NCI-H345 (cell line): ENCODE results near the gene CMSS1.

Experiments
- DNase-seq: peaks from one replicate; lab custom pipeline; 2025; lab: John Stamatoyannopoulos, UW

Gene CMSS1

GRCh38 chr3:99999536-99999935, 181.9 kb downstream of the CMSS1 start:
- DNase-seq, result no peak

GRCh38 chr3:100001083-100001482, 183.4 kb downstream of the CMSS1 start:
- DNase-seq, result no peak

DNA sequence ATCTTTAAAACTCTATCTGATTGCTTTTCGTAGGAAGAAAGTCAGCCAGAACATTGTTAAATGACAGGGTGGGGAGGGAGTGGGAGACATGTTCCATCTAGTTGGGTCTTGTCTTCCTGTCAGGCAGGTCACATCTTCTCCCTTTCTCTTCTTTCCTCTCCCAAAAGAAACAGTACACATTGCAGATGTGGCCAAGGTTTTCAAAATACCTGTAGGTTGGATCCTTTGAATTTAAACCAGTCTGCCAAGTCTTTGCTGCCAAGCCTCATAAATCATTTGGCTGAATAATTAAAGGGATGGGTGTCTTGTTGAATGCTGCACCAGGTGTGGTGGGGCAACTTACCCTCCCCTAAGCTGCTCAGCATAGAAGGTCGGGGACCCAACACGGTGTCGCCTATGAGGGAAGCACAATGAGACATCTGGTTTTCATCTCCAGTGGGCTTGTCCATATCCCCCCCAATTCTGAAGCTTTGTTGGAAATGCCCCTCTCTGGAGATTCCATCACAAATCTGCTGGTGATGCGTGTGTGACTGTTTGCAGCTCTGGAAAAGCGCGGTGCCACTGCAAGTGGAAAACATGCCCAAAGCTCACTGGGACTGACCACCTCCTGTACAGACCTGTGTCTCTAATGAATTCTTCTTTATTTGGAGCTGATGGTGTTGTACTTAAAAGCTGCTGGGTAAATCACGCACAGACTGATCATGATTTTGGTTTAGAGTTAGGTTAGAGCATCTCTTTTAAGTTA, 184.0 kb downstream of the CMSS1 start:
- DNase-seq, result peak; percentile 10

DNA sequence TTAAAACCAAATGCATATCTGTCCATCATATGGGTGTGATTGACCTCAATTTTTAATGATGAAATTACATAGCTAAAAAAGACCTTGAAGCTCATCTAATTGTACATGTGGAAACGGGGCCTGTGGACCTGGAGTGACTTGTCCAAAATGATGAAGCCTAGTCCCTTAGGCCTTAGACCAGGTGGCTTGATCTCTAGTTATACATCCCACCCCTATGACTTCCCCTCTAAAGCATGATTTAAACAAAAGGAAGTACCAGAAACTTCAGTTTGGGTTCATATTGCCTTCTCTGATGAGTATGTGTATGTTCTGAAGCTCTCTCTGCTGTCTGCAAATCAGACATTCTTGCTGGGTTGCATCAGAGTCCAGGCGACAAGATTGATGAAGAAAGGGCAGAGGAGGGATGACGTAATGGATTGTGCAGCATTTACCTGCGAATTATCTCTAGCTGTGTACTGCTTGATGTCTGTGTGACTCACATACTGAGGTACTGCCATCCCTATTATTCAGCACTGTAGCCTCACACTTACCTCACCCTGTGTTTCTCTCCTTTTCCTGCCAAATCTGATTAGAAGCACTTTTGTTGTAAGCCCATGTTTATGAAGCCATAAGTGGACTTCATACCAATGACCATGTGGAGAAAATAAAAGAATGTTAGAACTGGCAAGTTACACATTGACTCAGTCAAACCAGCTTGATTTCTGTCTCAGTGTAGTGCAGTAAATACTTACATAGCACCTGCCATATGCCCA, 185.1 kb downstream of the CMSS1 start:
- DNase-seq, result no peak

- no peak for DNase-seq
Observed at GRCh38 chr3:100003609-100004503, 186.2 kb downstream of the CMSS1 start.

- DNase-seq, result no peak
Observed at GRCh38 chr3:100004931-100005330, 187.3 kb downstream of the CMSS1 start.

DNA sequence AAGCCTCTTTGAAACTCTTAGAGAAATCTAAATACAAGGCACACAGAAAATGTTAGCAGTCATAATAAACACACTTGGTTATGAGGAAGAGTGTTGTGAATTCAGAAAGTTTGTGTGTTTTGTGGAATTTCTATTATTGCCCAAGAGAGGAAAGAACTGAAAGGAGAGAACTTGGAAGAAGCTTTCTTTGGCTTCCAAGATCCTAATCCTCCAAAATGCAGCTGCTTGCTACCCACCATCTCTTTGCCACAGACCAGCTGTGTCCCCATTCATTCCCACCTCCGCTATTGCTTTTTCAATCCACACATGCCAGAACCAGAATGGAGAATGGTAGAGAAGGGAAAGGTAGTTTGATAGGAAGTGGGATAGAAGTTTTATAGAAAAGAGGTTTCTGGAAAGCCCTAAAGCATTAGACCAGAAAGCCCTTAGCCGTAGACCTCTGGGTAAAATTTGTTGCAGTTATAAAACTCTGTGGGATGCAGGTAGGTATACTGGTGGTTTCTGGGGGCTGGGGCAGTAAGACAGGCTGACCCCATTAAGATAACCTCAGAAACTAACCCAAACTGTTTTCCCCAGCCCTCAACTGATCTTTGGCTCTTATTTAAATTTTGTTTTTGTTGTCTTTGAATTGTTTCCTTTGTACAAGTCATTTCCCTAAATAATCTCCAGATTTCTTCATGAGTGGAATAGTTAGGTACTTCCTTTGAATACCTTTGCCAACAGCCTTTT, 188.2 kb downstream of the CMSS1 start:
- no peak for DNase-seq

- DNase-seq, result no peak
Observed at GRCh38 chr3:100006570-100007271, 189.1 kb downstream of the CMSS1 start.

DNA sequence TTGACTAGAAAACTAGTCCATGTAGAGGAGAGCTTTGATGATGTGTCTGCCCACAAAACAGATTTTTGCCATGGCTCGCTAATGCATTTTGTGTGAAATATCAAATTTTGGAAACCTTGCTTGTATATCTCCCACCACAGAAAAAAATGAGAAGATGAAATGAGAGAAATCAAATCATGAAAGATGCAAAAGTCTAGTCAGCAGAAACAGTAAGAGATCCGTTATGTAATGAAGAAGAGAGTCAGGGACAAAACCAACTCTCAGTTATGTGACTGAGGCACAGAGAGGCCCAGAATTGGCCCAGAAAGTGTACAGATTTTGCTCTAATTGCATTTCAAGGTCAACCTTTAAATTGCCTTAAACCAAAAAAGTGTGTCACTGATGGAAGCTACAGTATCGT, 189.7 kb downstream of the CMSS1 start:
- DNase-seq, result no peak

GRCh38 chr3:100008081-100008698, 190.5 kb downstream of the CMSS1 start:
- DNase-seq, result no peak

DNA sequence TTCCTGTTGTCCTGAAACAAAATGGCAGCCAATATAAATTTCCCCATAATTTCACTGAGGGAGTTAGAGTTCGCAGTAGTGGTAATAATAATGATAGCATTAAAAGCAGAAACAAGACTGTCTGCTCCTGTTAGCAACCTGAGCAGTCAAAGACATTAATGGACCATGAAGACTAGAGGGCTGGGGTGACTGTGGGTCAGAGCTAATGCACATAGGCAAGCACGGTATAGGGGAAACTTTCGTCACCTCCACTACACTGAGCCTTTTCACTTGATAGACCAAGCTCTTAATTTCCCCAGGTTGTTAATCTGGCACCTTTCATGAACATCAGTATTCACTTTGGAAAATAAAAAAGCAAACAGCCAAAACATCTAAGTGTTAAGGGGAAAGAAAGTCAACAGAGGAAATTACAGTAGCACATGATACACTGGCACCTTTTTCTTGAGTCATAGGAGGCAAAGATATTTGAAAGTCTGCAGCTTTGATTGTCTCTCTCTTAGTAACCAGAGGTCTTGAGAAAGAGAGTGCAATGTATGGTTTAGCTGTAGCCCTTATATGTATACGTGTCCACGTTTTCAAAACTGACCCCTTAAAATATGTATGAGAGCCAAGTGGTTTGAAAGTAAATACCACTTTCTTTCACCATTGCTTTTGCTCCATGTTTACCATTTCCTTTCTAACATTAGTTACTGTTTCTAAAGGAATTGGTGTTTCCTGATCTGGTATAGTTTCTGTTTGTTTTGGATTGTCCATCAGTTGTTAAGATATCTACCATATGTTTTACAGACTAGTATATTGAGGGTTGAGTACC, 191.8 kb downstream of the CMSS1 start:
- DNase-seq, result no peak

DNA sequence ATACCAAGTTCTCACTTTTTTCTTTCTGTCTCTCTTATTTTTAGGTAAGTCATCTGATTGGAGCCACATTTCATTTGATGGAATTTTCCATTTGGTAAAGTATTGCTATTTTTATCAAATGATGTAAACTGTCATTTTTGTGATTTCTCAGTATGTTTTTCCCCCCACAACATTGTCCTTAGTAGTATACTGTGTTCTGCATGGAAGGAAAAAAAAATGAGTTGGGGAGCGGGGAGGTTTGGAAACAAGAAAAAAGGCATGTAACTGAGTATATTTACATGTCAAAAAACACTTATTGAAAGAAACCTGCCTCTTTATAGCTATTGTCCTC, 192.4 kb downstream of the CMSS1 start:
- no peak for DNase-seq

DNA sequence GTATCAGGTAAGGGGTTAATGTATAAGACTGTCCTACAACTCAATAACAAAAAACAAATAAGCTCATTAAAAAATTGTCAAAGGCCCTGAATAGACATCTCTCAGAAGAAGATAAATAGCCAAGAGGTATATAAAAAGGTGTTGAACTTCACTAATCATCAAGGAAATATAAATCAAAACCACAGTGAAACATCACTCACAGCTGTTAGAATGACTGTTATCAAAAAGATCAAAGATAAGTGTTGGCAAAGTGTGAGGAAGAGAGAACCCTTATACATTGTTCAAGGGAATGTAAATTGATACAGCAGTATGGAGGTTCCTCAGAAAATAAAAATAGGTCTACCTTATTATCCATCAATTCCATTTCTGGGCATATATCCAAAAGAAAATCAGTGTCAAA, 201.1 kb downstream of the CMSS1 start:
- DNase-seq, result no peak

- DNase-seq, result no peak
Observed at GRCh38 chr3:100019719-100020118, 202.1 kb downstream of the CMSS1 start.

DNA sequence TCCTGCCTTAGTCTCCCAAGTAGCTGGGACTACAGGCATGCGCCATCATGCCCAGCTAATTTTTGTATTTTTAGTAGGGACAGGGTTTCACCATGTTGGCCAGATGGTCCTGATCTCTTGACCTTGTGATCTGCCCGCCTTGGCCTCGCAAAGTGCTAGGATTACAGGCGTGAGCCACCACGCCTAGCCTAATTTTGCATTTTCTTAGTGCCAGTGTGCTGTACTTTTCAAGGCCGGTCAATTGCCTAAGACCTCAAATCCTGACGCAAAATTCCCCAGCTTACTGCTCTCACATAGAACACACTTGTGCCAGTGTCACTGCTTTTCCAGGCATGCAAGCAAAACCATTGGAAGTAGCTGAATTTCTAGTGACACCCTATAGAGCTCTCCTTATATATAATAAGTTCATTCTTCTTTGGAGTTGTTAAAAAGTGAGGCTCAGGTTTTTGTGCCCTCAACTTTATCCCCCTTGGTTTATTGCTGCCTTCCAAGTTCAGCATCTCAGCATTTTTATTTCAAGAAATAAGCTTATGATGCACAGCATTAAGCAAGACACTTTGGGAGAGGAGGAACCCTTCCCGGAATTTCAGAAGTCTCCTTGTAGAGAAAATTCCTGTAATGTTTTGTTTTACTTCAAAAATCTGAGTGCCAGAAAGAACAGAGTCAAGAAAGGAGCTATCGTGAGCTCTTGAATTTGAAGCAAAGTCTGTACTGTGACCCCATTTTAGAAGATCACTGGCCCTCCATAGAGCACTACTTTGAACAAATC, 203.4 kb downstream of the CMSS1 start:
- no peak for DNase-seq

- DNase-seq, result no peak
Observed at GRCh38 chr3:100022506-100022905, 204.8 kb downstream of the CMSS1 start.

DNA sequence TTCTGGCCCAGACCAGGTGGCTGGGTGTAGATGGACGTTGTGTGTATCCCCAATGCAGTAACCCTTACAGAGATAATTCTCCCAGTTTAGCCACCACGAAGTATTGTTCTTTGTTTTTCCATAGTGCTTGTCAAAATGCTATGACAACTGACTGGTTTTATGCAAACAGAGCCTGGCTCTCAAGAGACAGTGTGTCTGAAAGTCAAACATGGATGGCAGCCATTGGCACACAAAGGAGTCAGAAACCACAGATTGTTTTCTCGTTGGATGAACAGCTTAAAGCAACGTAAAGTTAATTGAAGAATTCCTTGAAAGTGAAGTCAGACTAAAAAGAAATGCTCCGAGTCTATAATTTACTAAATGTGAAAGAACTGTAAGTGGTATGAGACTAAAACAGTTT, 205.5 kb downstream of the CMSS1 start:
- DNase-seq, result peak; percentile 41

DNA sequence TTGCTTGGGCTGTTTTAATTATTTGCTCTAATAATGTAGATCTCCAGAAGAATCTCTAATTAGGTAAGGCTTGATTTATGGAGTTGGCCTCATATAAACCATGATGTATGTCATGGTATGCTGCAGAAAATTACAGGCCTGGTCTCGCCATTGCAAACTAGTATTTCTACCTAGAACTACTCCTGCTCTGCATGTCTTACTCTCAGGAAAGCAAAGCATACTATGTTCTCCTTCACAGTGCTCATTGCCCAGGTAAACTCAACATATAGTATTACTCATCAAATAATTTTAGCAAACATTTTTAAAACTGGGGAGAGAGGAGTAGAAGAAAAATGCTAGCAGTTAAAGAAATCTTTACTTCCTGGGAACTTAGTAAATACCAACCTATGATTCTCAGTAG, 205.9 kb downstream of the CMSS1 start:
- DNase-seq, result no peak
